ENCODE measurements around the gene CD52.

DNA sequence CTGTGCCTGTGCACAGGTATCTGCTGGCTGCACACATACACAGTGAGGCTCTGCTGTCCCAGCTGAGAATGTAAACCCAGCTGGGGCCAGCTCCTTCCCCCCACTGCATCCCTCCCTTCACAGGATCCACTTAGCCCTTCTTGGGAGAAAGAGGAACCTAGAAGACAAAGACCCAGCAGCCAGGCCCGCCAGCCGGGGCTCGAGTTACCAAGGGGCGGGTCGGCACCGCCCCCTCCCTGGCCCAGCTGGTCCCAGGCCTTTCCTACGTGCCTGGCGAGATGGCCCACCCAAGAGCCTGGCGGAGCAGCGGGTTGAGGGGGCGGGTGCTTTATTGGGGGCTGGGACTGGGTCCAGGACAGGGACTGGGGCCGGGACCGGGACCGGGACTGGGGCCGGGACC is 35.8 kb upstream of the CD52 start:
- TF ChIP-seq, protein P1, sequence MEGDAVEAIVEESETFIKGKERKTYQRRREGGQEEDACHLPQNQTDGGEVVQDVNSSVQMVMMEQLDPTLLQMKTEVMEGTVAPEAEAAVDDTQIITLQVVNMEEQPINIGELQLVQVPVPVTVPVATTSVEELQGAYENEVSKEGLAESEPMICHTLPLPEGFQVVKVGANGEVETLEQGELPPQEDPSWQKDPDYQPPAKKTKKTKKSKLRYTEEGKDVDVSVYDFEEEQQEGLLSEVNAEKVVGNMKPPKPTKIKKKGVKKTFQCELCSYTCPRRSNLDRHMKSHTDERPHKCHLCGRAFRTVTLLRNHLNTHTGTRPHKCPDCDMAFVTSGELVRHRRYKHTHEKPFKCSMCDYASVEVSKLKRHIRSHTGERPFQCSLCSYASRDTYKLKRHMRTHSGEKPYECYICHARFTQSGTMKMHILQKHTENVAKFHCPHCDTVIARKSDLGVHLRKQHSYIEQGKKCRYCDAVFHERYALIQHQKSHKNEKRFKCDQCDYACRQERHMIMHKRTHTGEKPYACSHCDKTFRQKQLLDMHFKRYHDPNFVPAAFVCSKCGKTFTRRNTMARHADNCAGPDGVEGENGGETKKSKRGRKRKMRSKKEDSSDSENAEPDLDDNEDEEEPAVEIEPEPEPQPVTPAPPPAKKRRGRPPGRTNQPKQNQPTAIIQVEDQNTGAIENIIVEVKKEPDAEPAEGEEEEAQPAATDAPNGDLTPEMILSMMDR (IDR thresholded peaks at IDR 0.05) = no peak
- no peak for TF ChIP-seq POLR2A (IDR thresholded peaks at IDR 0.05)
- no peak for TF ChIP-seq POLR2AphosphoS5 (IDR thresholded peaks at IDR 0.05)
